Effector memory CD8-positive, alpha-beta T cell (primary cell): ENCODE results near the gene WBP2.

Experiments used
- ATAC-seq: fragments of 150-1000 bp; cut with Tn5 transposase; replicated peaks from 2 replicates; pipeline ENCODE4 v1.10.0; 2021; ENCODE audit warnings: mild to moderate bottlenecking, moderate library complexity
- DNase-seq, 3 experiments: peaks; one replicate each; pipeline ENCODE4 v3.0.0; 2021
- H3K27ac Mint-ChIP-seq, 2 donors: one replicate each; pipeline ENCODE4 v1.8.0; 2022; ENCODE audit warnings: mild to moderate bottlenecking in 2 of 2, mixed read lengths in 2 of 2, moderate library complexity in 2 of 2
- H3K27me3 Mint-ChIP-seq, 2 donors: one replicate each; pipeline ENCODE4 v1.8.0; 2022; ENCODE audit warnings: mixed read lengths in 2 of 2
- H3K36me3 Mint-ChIP-seq: one replicate; pipeline ENCODE4 v1.8.0; 2022; ENCODE audit warnings: mild to moderate bottlenecking, moderate library complexity, mixed read lengths; ENCODE audit not compliant: insufficient read depth
- H3K4me1 Mint-ChIP-seq, 2 donors: one replicate each; pipeline ENCODE4 v1.8.0; 2022; ENCODE audit warnings: low read depth in 2 of 2, mixed read lengths in 2 of 2
- H3K4me3 Mint-ChIP-seq, 2 donors: one replicate each; pipeline ENCODE4 v1.8.0; 2022; ENCODE audit warnings: mild to moderate bottlenecking in 2 of 2, mixed read lengths in 2 of 2, moderate library complexity in 2 of 2
- H3K9me3 Mint-ChIP-seq, 2 donors: one replicate each; pipeline ENCODE4 v1.8.0; 2022; ENCODE audit warnings: mixed read lengths in 2 of 2

Gene WBP2

GRCh38 chr17:75822800-75823166 is 32.4 kb downstream of the WBP2 start:
- H3K27ac Mint-ChIP-seq: peak overlapping the region in 1 of 2 donors; percentile 92
- peaks cover 28% of the 10 kb centered on the region for H3K36me3 Mint-ChIP-seq
- no peak overlapping the region for H3K4me3 Mint-ChIP-seq
- no peaks in the 10 kb centered on the region for H3K9me3 Mint-ChIP-seq
- H3K4me1 Mint-ChIP-seq: peaks cover 17 to 18% of the 10 kb centered on the region in 2 donors
- no peaks in the 10 kb centered on the region for H3K27me3 Mint-ChIP-seq
- DNase-seq: no peak
- no peak for ATAC-seq

- Mint-ChIP-seq H3K27ac (peak overlapping the region; percentile 78 to 92), H3K4me3 (peak overlapping the region in 1 of 2 donors; percentile 21), H3K36me3 (peaks cover 27% of the 10 kb centered on the region), H3K4me1 (peaks cover 15 to 17% of the 10 kb centered on the region in 2 donors), H3K9me3 (no peaks in the 10 kb centered on the region), H3K27me3 (no peaks in the 10 kb centered on the region)
- DNase-seq (peak in 1 of 3 experiments; percentile 23), ATAC-seq (peak; percentile 85)
Observed at GRCh38 chr17:75822119-75822799, 32.9 kb downstream of the WBP2 start.

- H3K36me3 Mint-ChIP-seq: peaks cover 22% of the 10 kb centered on the region
- H3K27me3 Mint-ChIP-seq: no peaks in the 10 kb centered on the region
- H3K9me3 Mint-ChIP-seq: no peaks in the 10 kb centered on the region
- no peak overlapping the region for H3K4me3 Mint-ChIP-seq
- peak overlapping the region; percentile 78 to 92 for H3K27ac Mint-ChIP-seq
- no peak for ATAC-seq
- H3K4me1 Mint-ChIP-seq: peaks cover 12 to 17% of the 10 kb centered on the region in 2 donors
- no peak for DNase-seq
Observed at GRCh38 chr17:75821552-75821951, 33.6 kb downstream of the WBP2 start.

- Mint-ChIP-seq H3K4me3 (no peak overlapping the region), H3K27ac (peak overlapping the region; percentile 78 to 92)
Observed at GRCh38 chr17:75820094-75821080, 34.7 kb downstream of the WBP2 start.

GRCh38 chr17:75819678-75820077 is 35.5 kb downstream of the WBP2 start:
- Mint-ChIP-seq H3K36me3 (peaks cover 28% of the 10 kb centered on the region), H3K27me3 (no peaks in the 10 kb centered on the region), H3K9me3 (no peaks in the 10 kb centered on the region), H3K4me1 (peaks cover 12 to 17% of the 10 kb centered on the region in 2 donors), H3K27ac (peak overlapping the region in 1 of 2 donors; percentile 92), H3K4me3 (no peak overlapping the region)
- ATAC-seq: no peak
- DNase-seq: no peak

More at GRCh38 chr17:75820094-75821080, 34.7 kb downstream of the WBP2 start:
- DNase-seq (no peak), ATAC-seq (no peak)
- Mint-ChIP-seq H3K36me3 (peaks cover 23% of the 10 kb centered on the region), H3K27me3 (no peaks in the 10 kb centered on the region), H3K4me1 (peaks cover 12 to 17% of the 10 kb centered on the region in 2 donors), H3K9me3 (no peaks in the 10 kb centered on the region)

- peak overlapping the region in 1 of 2 donors; percentile 92 for H3K27ac Mint-ChIP-seq
- H3K4me1 Mint-ChIP-seq: peaks cover 12 to 17% of the 10 kb centered on the region in 2 donors
- no peaks in the 10 kb centered on the region for H3K27me3 Mint-ChIP-seq
- DNase-seq (no peak), ATAC-seq (no peak)
- H3K9me3 Mint-ChIP-seq: no peaks in the 10 kb centered on the region
- H3K4me3 Mint-ChIP-seq: no peak overlapping the region
- H3K36me3 Mint-ChIP-seq: peaks cover 28% of the 10 kb centered on the region
Observed at GRCh38 chr17:75819116-75819515, 36.0 kb downstream of the WBP2 start.

- H3K4me1 Mint-ChIP-seq: peaks cover 12 to 17% of the 10 kb centered on the region in 2 donors
- peaks cover 31% of the 10 kb centered on the region for H3K36me3 Mint-ChIP-seq
- no peaks in the 10 kb centered on the region for H3K27me3 Mint-ChIP-seq
- no peaks in the 10 kb centered on the region for H3K9me3 Mint-ChIP-seq
- ATAC-seq: no peak
- DNase-seq: no peak
- no peak overlapping the region for H3K4me3 Mint-ChIP-seq
- H3K27ac Mint-ChIP-seq: no peak overlapping the region
Observed at GRCh38 chr17:75818326-75818885, 36.7 kb downstream of the WBP2 start.

- Mint-ChIP-seq H3K36me3 (peaks cover 26% of the 10 kb centered on the region), H3K4me1 (peaks cover 12 to 17% of the 10 kb centered on the region in 2 donors), H3K27ac (peak overlapping the region in 1 of 2 donors; percentile 46), H3K27me3 (no peaks in the 10 kb centered on the region), H3K9me3 (no peaks in the 10 kb centered on the region), H3K4me3 (no peak overlapping the region)
- ATAC-seq (no peak), DNase-seq (no peak)
Observed at GRCh38 chr17:75817571-75817970, 37.6 kb downstream of the WBP2 start.

- Mint-ChIP-seq H3K27ac (no peak overlapping the region), H3K27me3 (no peaks in the 10 kb centered on the region), H3K9me3 (no peaks in the 10 kb centered on the region), H3K36me3 (peaks cover 25% of the 10 kb centered on the region), H3K4me1 (peaks cover 8 to 9% of the 10 kb centered on the region in 2 donors), H3K4me3 (no peak overlapping the region)
- ATAC-seq (no peak), DNase-seq (no peak)
Observed at GRCh38 chr17:75816693-75817092, 38.4 kb downstream of the WBP2 start.

GRCh38 chr17:75815399-75815798 is 39.7 kb downstream of the WBP2 start:
- Mint-ChIP-seq H3K27me3 (no peaks in the 10 kb centered on the region), H3K9me3 (no peaks in the 10 kb centered on the region), H3K4me3 (no peak overlapping the region), H3K27ac (no peak overlapping the region), H3K36me3 (peaks cover 19% of the 10 kb centered on the region), H3K4me1 (peaks cover 1 to 4% of the 10 kb centered on the region in 2 donors)
- no peak for DNase-seq
- no peak for ATAC-seq

GRCh38 chr17:75814900-75815373 is 40.2 kb downstream of the WBP2 start:
- Mint-ChIP-seq H3K36me3 (peaks cover 16% of the 10 kb centered on the region), H3K9me3 (no peaks in the 10 kb centered on the region), H3K4me1 (peaks cover 1 to 4% of the 10 kb centered on the region in 2 donors), H3K27me3 (no peaks in the 10 kb centered on the region), H3K27ac (peak overlapping the region in 1 of 2 donors; percentile 68), H3K4me3 (no peak overlapping the region)
- ATAC-seq: no peak
- DNase-seq: no peak

GRCh38 chr17:75814021-75814395 is 41.1 kb downstream of the WBP2 start:
- Mint-ChIP-seq H3K9me3 (no peaks in the 10 kb centered on the region), H3K27ac (no peak overlapping the region), H3K27me3 (no peaks in the 10 kb centered on the region), H3K4me3 (no peak overlapping the region), H3K36me3 (peaks cover 14% of the 10 kb centered on the region), H3K4me1 (peaks cover 0 to 4% of the 10 kb centered on the region in 2 donors)
- no peak for ATAC-seq
- DNase-seq: no peak
